ENCODE results near the gene SLX4IP. TPM values are rescaled to one million over a fixed set of nuclear protein-coding genes. Genes with fewer than 3 reads are reported as not detected.

The SLX4IP gene
- polyA plus RNA-seq, 3 donors, result 0.76 to 2.5 (median 1.1) TPM

GRCh38 chr20:10660661-10661060 lies 225.6 kb downstream of the SLX4IP start:
- H3K27ac ChIP-seq (ENCODE audit: low read depth in 1 of 2, low read length in 2 of 2), result no peak overlapping the region
- Mint-ChIP-seq H3K4me3 (no peak overlapping the region), H3K4me1 (peaks cover 17% of the 10 kb centered on the region), H3K27me3 (ENCODE audit: low read depth in 3 of 3) (peaks cover 2 to 14% (median 11%) of the 10 kb centered on the region in 3 donors), H3K9me3 (peaks cover 0 to 3% (median 0%) of the 10 kb centered on the region in 7 donors), H3K27ac (no peak overlapping the region), H3K36me3 (peaks cover 73 to 78% of the 10 kb centered on the region in 2 donors)
- no peak for DNase-seq
- peaks cover 38% of the 10 kb centered on the region for H4K20me1 ChIP-seq (ENCODE audit: insufficient read depth, low read length)
- TF ChIP-seq CTCF (IDR thresholded peaks at IDR 0.05), result no peak
- peaks cover 11 to 14% of the 10 kb centered on the region in 2 donors for H3K4me1 ChIP-seq (ENCODE audit: control insufficient read depth in 1 of 2, insufficient read depth in 2 of 2, low read length in 2 of 2)
- H3K4me3 ChIP-seq (replicated peaks in 1 of 3; ENCODE audit: low read depth in 2 of 3, low read length in 3 of 3), result no peak overlapping the region
- H3K79me2 ChIP-seq (ENCODE audit: insufficient read depth, low read length), result no peaks in the 10 kb centered on the region
- no peaks in the 10 kb centered on the region for H3K9me3 ChIP-seq (replicated peaks in 1 of 2; ENCODE audit: control insufficient read depth in 1 of 2, insufficient read depth in 1 of 2, low read length in 2 of 2)
- no peak overlapping the region for H3K9ac ChIP-seq (ENCODE audit: insufficient read depth, low read length, poor library complexity, severe bottlenecking)
- no peaks in the 10 kb centered on the region for H3K27me3 ChIP-seq (ENCODE audit: control insufficient read depth in 2 of 2, insufficient read depth in 2 of 2, low read length in 2 of 2)
- peaks cover 38 to 64% of the 10 kb centered on the region in 2 donors for H3K36me3 ChIP-seq (replicated peaks in 1 of 2; ENCODE audit: control insufficient read depth in 1 of 2, insufficient read depth in 2 of 2, low read length in 2 of 2)
- no peak overlapping the region for H3K4me2 ChIP-seq (replicated peaks; ENCODE audit: extremely low read depth, low read length, poor library complexity, severe bottlenecking)
- 91% methylated on average over 9 of the region's 11 CpGs for WGBS (ENCODE audit: insufficient coverage)
- H2AFZ ChIP-seq (ENCODE audit: insufficient read depth, low read depth, low read length, poor library complexity, severe bottlenecking), result no peak overlapping the region
- intact Hi-C loops (cut with micrococcal nuclease), result no loop called here

DNA sequence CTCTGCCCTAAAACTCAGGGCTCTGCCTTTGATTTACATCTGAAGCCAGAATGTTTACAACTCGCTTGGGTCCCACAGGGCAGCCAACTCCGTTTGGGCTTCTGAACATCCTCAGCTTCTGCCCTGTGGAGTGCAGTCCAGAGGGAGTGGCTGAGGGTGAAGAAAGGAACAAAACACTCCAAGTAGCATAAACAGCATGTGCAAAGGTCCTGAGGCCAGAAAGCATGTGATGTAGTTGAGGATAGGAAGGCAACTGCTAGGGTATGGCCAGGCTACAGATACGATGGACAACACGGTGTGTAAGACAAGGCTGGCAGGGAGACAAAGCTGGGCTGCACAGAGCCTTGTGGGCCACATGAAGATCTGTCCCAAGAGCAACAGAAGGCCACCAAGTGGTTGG lies 226.2 kb downstream of the SLX4IP start:
- Histone ChIP-seq H4K20me1 (ENCODE audit: insufficient read depth, low read length) (peaks cover 44% of the 10 kb centered on the region), H3K4me3 (replicated peaks in 1 of 3; ENCODE audit: low read depth in 2 of 3, low read length in 3 of 3) (no peak overlapping the region), H3K36me3 (replicated peaks in 1 of 2; ENCODE audit: control insufficient read depth in 1 of 2, insufficient read depth in 2 of 2, low read length in 2 of 2) (peaks cover 35 to 58% of the 10 kb centered on the region in 2 donors), H3K4me1 (ENCODE audit: control insufficient read depth in 1 of 2, insufficient read depth in 2 of 2, low read length in 2 of 2) (peaks cover 11 to 14% of the 10 kb centered on the region in 2 donors), H2AFZ (ENCODE audit: insufficient read depth, low read depth, low read length, poor library complexity, severe bottlenecking) (no peak overlapping the region), H3K27me3 (ENCODE audit: control insufficient read depth in 2 of 2, insufficient read depth in 2 of 2, low read length in 2 of 2) (no peaks in the 10 kb centered on the region), H3K79me2 (ENCODE audit: insufficient read depth, low read length) (no peaks in the 10 kb centered on the region), H3K27ac (ENCODE audit: low read depth in 1 of 2, low read length in 2 of 2) (no peak overlapping the region), H3K9me3 (replicated peaks in 1 of 2; ENCODE audit: control insufficient read depth in 1 of 2, insufficient read depth in 1 of 2, low read length in 2 of 2) (no peaks in the 10 kb centered on the region), H3K9ac (ENCODE audit: insufficient read depth, low read length, poor library complexity, severe bottlenecking) (no peak overlapping the region), H3K4me2 (replicated peaks; ENCODE audit: extremely low read depth, low read length, poor library complexity, severe bottlenecking) (no peak overlapping the region)
- intact Hi-C loops (cut with micrococcal nuclease), result no loop called here
- H3K27ac Mint-ChIP-seq, result peak overlapping the region in 2 of 7 donors; percentile 50 to 71
- WGBS (ENCODE audit: insufficient coverage), result 100% methylated on average over 3 of the region's 4 CpGs
- peaks cover 70 to 76% of the 10 kb centered on the region in 2 donors for H3K36me3 Mint-ChIP-seq
- peaks cover 17% of the 10 kb centered on the region for H3K4me1 Mint-ChIP-seq
- H3K9me3 Mint-ChIP-seq, result peaks cover 0 to 3% (median 0%) of the 10 kb centered on the region in 7 donors
- no peak for DNase-seq
- H3K4me3 Mint-ChIP-seq, result no peak overlapping the region
- peaks cover 3 to 14% (median 11%) of the 10 kb centered on the region in 3 donors for H3K27me3 Mint-ChIP-seq (ENCODE audit: low read depth in 3 of 3)
- no peak for TF ChIP-seq CTCF (IDR thresholded peaks at IDR 0.05)

Measured in CD14-positive monocyte (primary cell).